Neural cell (in vitro differentiated cells): Measurements from ENCODE around the gene CREB3L1.

Experiments
- EZH2 ChIP-seq: fragments of 200-600, 300-800 bp; shearing (Covaris generic), sonication (generic); IDR thresholded peaks from 2 replicates; pipeline ENCODE4 v1.6.1; 2014; ENCODE audit warnings: antibody characterized with exemption, low read length, borderline replicate concordance, mild to moderate bottlenecking; ENCODE audit not compliant: insufficient read depth, poor library complexity, severe bottlenecking
- MXI1 ChIP-seq: fragments of 450-650 bp; conservative IDR thresholded peaks from 2 replicates; pipeline ENCODE4 v1.6.1; 2014; ENCODE audit warnings: antibody characterized with exemption, mild to moderate bottlenecking; ENCODE audit not compliant: poor library complexity, severe bottlenecking
- POLR2AphosphoS5 ChIP-seq: IDR thresholded peaks from 2 replicates; pipeline ENCODE4 v1.6.1; 2012
- TAF1 ChIP-seq: IDR thresholded peaks from 2 replicates; pipeline ENCODE4 v1.6.1; 2012; ENCODE audit warnings: low read depth
- TF ChIP-seq, protein P1 (sequence below): fragments of 450-650 bp; IDR thresholded peaks from 2 replicates; pipeline ENCODE4 v1.5.1; 2014; ENCODE audit warnings: antibody characterized with exemption, mild to moderate bottlenecking, moderate library complexity; ENCODE audit not compliant: poor library complexity, severe bottlenecking

DNA sequence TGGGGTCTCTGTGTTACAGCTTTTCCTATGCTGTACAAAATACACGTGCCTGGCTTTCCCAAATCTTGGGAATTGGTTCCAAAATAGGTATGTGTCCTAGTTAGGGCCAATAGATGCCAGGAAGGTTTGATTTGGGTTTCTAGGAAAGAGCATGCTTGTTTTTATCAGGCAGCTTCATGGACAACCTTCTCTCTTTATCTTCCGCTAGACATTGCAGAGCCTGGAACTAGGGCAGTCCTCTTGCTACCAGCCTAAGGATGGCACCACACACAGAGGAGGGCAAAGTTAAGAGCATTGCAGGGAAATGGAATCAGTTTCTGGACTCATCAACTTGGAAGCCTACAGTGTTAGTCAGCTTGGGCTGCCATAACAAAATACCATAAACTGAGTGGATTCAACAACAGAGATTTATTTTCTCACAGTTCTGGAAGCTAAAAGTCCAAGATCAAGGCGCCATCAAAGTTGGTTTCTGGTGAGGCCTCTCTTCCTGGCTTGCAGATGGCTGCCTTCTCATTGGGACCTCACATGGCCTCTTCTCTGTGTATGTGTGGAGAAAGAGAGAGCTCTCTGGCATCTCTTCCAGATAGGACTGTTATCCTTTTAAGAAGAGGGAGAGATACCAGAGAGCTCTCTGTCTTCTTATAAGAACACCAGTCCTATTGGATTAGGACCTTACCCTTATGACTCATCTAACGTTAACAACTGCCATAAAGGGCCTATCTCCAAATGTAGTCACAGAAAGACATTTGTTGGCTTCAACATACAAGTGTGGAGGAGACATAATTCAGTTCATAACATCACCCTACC is 27.3 kb upstream of the CREB3L1 start:
- TF ChIP-seq, protein P1, sequence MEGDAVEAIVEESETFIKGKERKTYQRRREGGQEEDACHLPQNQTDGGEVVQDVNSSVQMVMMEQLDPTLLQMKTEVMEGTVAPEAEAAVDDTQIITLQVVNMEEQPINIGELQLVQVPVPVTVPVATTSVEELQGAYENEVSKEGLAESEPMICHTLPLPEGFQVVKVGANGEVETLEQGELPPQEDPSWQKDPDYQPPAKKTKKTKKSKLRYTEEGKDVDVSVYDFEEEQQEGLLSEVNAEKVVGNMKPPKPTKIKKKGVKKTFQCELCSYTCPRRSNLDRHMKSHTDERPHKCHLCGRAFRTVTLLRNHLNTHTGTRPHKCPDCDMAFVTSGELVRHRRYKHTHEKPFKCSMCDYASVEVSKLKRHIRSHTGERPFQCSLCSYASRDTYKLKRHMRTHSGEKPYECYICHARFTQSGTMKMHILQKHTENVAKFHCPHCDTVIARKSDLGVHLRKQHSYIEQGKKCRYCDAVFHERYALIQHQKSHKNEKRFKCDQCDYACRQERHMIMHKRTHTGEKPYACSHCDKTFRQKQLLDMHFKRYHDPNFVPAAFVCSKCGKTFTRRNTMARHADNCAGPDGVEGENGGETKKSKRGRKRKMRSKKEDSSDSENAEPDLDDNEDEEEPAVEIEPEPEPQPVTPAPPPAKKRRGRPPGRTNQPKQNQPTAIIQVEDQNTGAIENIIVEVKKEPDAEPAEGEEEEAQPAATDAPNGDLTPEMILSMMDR: no peak
- TF ChIP-seq POLR2AphosphoS5: no peak
- TF ChIP-seq MXI1: no peak
- TF ChIP-seq TAF1: no peak
- no peak for TF ChIP-seq EZH2
